ENCODE measurements around the gene TMTC2. TPM values are rescaled to one million over a fixed set of nuclear protein-coding genes. Genes with fewer than 3 reads are reported as not detected.
"Not testable (repeated sequence)": the region's sequence is repeated elsewhere in the genome, so short reads cannot be mapped to it uniquely, and the experiment has no call there.

TMTC2 gene
- polyA plus RNA-seq, 1 donor from 2014 or later, result 20.6 TPM

DNA sequence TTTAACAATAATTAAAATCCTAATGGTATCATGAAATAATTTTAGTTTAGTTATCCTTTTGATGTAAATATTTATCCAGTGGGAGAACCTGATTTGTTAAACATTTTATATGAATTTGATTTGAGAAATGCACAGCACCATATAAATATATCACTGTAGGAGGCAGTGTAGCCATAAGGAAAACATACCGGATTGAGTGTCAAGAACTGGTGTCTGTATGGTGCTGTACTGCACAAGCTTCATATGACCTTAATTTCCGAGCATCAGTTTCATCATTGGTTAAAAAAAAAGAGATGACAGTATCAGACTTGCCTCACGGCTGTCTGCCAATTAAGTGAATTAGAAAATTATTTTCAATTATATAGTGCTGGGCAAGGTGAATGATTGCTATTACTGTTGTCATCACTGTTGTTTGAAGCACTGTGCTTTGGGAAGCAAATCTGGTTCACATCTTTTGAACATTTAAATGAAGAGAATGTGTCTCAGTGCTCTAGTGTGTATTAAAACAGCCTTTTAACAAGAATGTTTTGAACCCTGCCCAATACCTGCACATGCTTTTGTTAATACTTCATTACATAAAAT lies 72.1 kb downstream of the TMTC2 start:
- Histone ChIP-seq H3K79me2 (replicated peaks; ENCODE audit: insufficient read depth, low read length) (no peaks in the 10 kb centered on the region), H4K20me1 (ENCODE audit: insufficient read depth) (no peaks in the 10 kb centered on the region), H3K9me3 (ENCODE audit: low read length) (no peaks in the 10 kb centered on the region), H3K9ac (ENCODE audit: low read length) (no peak overlapping the region), H3K27me3 (ENCODE audit: insufficient read depth, low read depth, low read length) (no peaks in the 10 kb centered on the region), H2AFZ (ENCODE audit: low read depth, low read length) (no peak overlapping the region), H3K4me3 (ENCODE audit: low read length) (no peak overlapping the region), H3K9me2 (ENCODE audit: insufficient read depth, low read length) (no peaks in the 10 kb centered on the region), H3K27ac (ENCODE audit: low read length) (no peak overlapping the region), H3F3A (ENCODE audit: insufficient read depth, low read length, poor library complexity, severe bottlenecking) (peaks cover 5% of the 10 kb centered on the region), H3K36me3 (ENCODE audit: insufficient read depth, low read length) (no peaks in the 10 kb centered on the region), H3K4me2 (ENCODE audit: low read length) (peak overlapping the region; percentile 29)
- TF ChIP-seq, protein P1, sequence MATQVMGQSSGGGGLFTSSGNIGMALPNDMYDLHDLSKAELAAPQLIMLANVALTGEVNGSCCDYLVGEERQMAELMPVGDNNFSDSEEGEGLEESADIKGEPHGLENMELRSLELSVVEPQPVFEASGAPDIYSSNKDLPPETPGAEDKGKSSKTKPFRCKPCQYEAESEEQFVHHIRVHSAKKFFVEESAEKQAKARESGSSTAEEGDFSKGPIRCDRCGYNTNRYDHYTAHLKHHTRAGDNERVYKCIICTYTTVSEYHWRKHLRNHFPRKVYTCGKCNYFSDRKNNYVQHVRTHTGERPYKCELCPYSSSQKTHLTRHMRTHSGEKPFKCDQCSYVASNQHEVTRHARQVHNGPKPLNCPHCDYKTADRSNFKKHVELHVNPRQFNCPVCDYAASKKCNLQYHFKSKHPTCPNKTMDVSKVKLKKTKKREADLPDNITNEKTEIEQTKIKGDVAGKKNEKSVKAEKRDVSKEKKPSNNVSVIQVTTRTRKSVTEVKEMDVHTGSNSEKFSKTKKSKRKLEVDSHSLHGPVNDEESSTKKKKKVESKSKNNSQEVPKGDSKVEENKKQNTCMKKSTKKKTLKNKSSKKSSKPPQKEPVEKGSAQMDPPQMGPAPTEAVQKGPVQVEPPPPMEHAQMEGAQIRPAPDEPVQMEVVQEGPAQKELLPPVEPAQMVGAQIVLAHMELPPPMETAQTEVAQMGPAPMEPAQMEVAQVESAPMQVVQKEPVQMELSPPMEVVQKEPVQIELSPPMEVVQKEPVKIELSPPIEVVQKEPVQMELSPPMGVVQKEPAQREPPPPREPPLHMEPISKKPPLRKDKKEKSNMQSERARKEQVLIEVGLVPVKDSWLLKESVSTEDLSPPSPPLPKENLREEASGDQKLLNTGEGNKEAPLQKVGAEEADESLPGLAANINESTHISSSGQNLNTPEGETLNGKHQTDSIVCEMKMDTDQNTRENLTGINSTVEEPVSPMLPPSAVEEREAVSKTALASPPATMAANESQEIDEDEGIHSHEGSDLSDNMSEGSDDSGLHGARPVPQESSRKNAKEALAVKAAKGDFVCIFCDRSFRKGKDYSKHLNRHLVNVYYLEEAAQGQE (IDR thresholded peaks at IDR 0.05; ENCODE audit: borderline replicate concordance), result no peak
- TF ChIP-seq, protein P2, sequence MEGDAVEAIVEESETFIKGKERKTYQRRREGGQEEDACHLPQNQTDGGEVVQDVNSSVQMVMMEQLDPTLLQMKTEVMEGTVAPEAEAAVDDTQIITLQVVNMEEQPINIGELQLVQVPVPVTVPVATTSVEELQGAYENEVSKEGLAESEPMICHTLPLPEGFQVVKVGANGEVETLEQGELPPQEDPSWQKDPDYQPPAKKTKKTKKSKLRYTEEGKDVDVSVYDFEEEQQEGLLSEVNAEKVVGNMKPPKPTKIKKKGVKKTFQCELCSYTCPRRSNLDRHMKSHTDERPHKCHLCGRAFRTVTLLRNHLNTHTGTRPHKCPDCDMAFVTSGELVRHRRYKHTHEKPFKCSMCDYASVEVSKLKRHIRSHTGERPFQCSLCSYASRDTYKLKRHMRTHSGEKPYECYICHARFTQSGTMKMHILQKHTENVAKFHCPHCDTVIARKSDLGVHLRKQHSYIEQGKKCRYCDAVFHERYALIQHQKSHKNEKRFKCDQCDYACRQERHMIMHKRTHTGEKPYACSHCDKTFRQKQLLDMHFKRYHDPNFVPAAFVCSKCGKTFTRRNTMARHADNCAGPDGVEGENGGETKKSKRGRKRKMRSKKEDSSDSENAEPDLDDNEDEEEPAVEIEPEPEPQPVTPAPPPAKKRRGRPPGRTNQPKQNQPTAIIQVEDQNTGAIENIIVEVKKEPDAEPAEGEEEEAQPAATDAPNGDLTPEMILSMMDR (IDR thresholded peaks at IDR 0.05; ENCODE audit: poor library complexity, severe bottlenecking), result peak; percentile 73
- TF ChIP-seq EP300 (conservative IDR thresholded peaks at IDR 0.05; ENCODE audit: poor library complexity, severe bottlenecking) (peak; percentile 19), TAF1 (IDR thresholded peaks at IDR 0.05; ENCODE audit: low read depth) (no peak), MXI1 (conservative IDR thresholded peaks at IDR 0.05; ENCODE audit: poor library complexity, severe bottlenecking) (no peak), SMC3 (conservative IDR thresholded peaks at IDR 0.05; ENCODE audit: poor library complexity) (peak; percentile 67), RAD21 (conservative IDR thresholded peaks at IDR 0.05) (peak; percentile 79), POLR2AphosphoS5 (IDR thresholded peaks at IDR 0.05) (no peak), EZH2 (IDR thresholded peaks at IDR 0.05; ENCODE audit: borderline replicate concordance, insufficient read depth, low read length, poor library complexity, severe bottlenecking) (no peak)

DNA sequence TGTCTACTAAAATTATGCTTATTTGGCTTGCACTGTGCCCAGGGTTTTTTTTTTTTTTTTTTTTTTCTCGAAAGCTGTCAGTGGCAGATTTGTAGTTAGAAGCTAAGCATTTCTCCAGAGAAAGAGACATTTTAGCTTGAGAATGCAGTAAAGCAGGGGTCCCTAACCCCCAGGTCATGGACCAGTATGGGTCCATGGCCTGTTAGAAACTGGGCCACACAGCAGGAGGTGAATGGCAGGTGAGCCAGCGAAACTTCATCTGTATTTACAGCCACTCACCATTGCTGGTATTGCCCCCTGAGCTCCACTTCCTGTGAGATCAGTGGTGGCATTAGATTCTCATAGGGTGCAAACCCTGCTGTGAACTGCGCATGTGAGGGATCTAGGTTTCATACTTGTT lies 73.7 kb downstream of the TMTC2 start:
- Histone ChIP-seq H3K9ac (ENCODE audit: low read length) (no peak overlapping the region), H3F3A (ENCODE audit: insufficient read depth, low read length, poor library complexity, severe bottlenecking) (peaks cover 5% of the 10 kb centered on the region), H3K79me2 (replicated peaks; ENCODE audit: insufficient read depth, low read length) (no peaks in the 10 kb centered on the region), H3K4me3 (ENCODE audit: low read length) (no peak overlapping the region), H3K36me3 (ENCODE audit: insufficient read depth, low read length) (no peaks in the 10 kb centered on the region), H4K20me1 (ENCODE audit: insufficient read depth) (no peaks in the 10 kb centered on the region), H3K9me3 (ENCODE audit: low read length) (no peaks in the 10 kb centered on the region), H2AFZ (ENCODE audit: low read depth, low read length) (no peak overlapping the region), H3K9me2 (ENCODE audit: insufficient read depth, low read length) (no peaks in the 10 kb centered on the region), H3K27me3 (ENCODE audit: insufficient read depth, low read depth, low read length) (no peaks in the 10 kb centered on the region), H3K27ac (ENCODE audit: low read length) (no peak overlapping the region), H3K4me2 (ENCODE audit: low read length) (no peak overlapping the region)
- TF ChIP-seq MXI1 (conservative IDR thresholded peaks at IDR 0.05; ENCODE audit: poor library complexity, severe bottlenecking) (no peak), SMC3 (conservative IDR thresholded peaks at IDR 0.05; ENCODE audit: poor library complexity) (no peak), TAF1 (IDR thresholded peaks at IDR 0.05; ENCODE audit: low read depth) (no peak), RAD21 (conservative IDR thresholded peaks at IDR 0.05) (no peak)
- TF ChIP-seq, protein P2 (IDR thresholded peaks at IDR 0.05; ENCODE audit: poor library complexity, severe bottlenecking), result no peak

DNA sequence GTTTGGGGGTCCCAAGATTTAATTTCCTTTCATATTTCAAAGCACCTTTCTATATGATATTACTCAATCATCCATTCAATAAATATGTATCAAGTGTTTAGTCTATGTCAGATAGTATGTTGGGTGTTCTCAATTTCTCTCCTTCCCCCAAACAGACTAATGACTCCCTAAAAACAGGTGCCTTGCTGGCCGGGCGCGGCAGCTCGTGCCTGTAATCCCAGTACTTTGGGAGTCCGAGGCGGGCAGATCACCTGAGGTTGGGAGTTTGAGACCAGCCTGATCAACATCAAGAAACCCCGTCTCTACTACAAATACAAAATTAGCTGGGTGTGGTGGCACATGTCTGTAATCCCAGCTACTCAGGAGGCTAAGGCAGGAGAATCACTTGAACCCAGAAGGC lies 78.5 kb downstream of the TMTC2 start:
- H3K79me2 ChIP-seq (replicated peaks; ENCODE audit: insufficient read depth, low read length); H3K4me3 ChIP-seq (ENCODE audit: low read length); H3K27ac ChIP-seq (ENCODE audit: low read length); H3K27me3 ChIP-seq (ENCODE audit: insufficient read depth, low read depth, low read length); H3K9ac ChIP-seq (ENCODE audit: low read length); H3K9me3 ChIP-seq (ENCODE audit: low read length); H3K36me3 ChIP-seq (ENCODE audit: insufficient read depth, low read length); H3K4me2 ChIP-seq (ENCODE audit: low read length); H2AFZ ChIP-seq (ENCODE audit: low read depth, low read length); H4K20me1 ChIP-seq (ENCODE audit: insufficient read depth); H3F3A ChIP-seq (ENCODE audit: insufficient read depth, low read length, poor library complexity, severe bottlenecking); H3K9me2 ChIP-seq (ENCODE audit: insufficient read depth, low read length): not testable (repeated sequence)
